ENCODE data around the gene CC2D2A.

Gene CC2D2A

GRCh38 chr4:15438939-15439524 lies 30.6 kb upstream of the CC2D2A start:
- H3K9me3 ChIP-seq (ENCODE audit: control insufficient read depth, low read length), result no peaks in the 10 kb centered on the region
- no peak for TF ChIP-seq CTCF (IDR thresholded peaks at IDR 0.05)
- H3K27ac ChIP-seq, result no peak overlapping the region

GRCh38 chr4:15443371-15444160 lies 26.1 kb upstream of the CC2D2A start:
- H3K9me3 ChIP-seq (ENCODE audit: control insufficient read depth, low read length), result no peaks in the 10 kb centered on the region
- no peak overlapping the region for H3K27ac ChIP-seq
- H3K4me2 ChIP-seq (ENCODE audit: low read length), result no peak overlapping the region
- no peak overlapping the region for H2AFZ ChIP-seq
- H3K79me2 ChIP-seq, result no peaks in the 10 kb centered on the region
- H3K4me1 ChIP-seq, result no peaks in the 10 kb centered on the region
- H3K27me3 ChIP-seq (ENCODE audit: control insufficient read depth, insufficient read depth, low read length), result no peaks in the 10 kb centered on the region
- H3K9ac ChIP-seq, result no peak overlapping the region
- no peaks in the 10 kb centered on the region for H3K36me3 ChIP-seq (ENCODE audit: control insufficient read depth, insufficient read depth, low read length)
- H3K4me3 ChIP-seq (ENCODE audit: low read depth, low read length), result no peak overlapping the region
- no peak for TF ChIP-seq CTCF (IDR thresholded peaks at IDR 0.05)

More at GRCh38 chr4:15438939-15439524, 30.6 kb upstream of the CC2D2A start:
- Histone ChIP-seq H3K9ac (no peak overlapping the region), H3K4me3 (ENCODE audit: low read depth, low read length) (no peak overlapping the region), H2AFZ (no peak overlapping the region), H3K27me3 (ENCODE audit: control insufficient read depth, insufficient read depth, low read length) (no peaks in the 10 kb centered on the region), H3K4me2 (ENCODE audit: low read length) (no peak overlapping the region), H3K4me1 (peaks cover 6% of the 10 kb centered on the region), H3K79me2 (no peaks in the 10 kb centered on the region), H3K36me3 (ENCODE audit: control insufficient read depth, insufficient read depth, low read length) (no peaks in the 10 kb centered on the region)

- H3K9me3 ChIP-seq (ENCODE audit: control insufficient read depth, low read length), result no peaks in the 10 kb centered on the region
- no peaks in the 10 kb centered on the region for H3K36me3 ChIP-seq (ENCODE audit: control insufficient read depth, insufficient read depth, low read length)
- no peak overlapping the region for H3K4me3 ChIP-seq (ENCODE audit: low read depth, low read length)
- H3K27me3 ChIP-seq (ENCODE audit: control insufficient read depth, insufficient read depth, low read length), result no peaks in the 10 kb centered on the region
- no peak overlapping the region for H3K4me2 ChIP-seq (ENCODE audit: low read length)
- TF ChIP-seq CTCF (IDR thresholded peaks at IDR 0.05), result no peak
- H3K4me1 ChIP-seq, result no peaks in the 10 kb centered on the region
- no peaks in the 10 kb centered on the region for H3K79me2 ChIP-seq
- no peak overlapping the region for H2AFZ ChIP-seq
- no peak overlapping the region for H3K9ac ChIP-seq
- H3K27ac ChIP-seq, result no peak overlapping the region
These were observed 25.4 kb upstream of the CC2D2A start for GRCh38 chr4:15444276-15444675.

- Histone ChIP-seq H3K9ac (no peak overlapping the region), H3K79me2 (no peaks in the 10 kb centered on the region), H3K27ac (no peak overlapping the region), H3K27me3 (ENCODE audit: control insufficient read depth, insufficient read depth, low read length) (no peaks in the 10 kb centered on the region), H3K4me2 (ENCODE audit: low read length) (no peak overlapping the region), H2AFZ (no peak overlapping the region), H3K4me3 (ENCODE audit: low read depth, low read length) (no peak overlapping the region), H3K4me1 (no peaks in the 10 kb centered on the region), H3K36me3 (ENCODE audit: control insufficient read depth, insufficient read depth, low read length) (no peaks in the 10 kb centered on the region), H3K9me3 (ENCODE audit: control insufficient read depth, low read length) (no peaks in the 10 kb centered on the region)
- no peak for TF ChIP-seq CTCF (IDR thresholded peaks at IDR 0.05)
These were observed 24.7 kb upstream of the CC2D2A start for GRCh38 chr4:15444879-15445547.

Data from parathyroid adenoma (tissue), 2 donors.